ENCODE results near the gene KBTBD3. TPM values are rescaled to one million over a fixed set of nuclear protein-coding genes. Genes with fewer than 3 reads are reported as not detected.

The KBTBD3 gene
- total RNA-seq, 4 donors from 2014 or later, result 2.8 to 6.8 (median 4.7) TPM

GRCh38 chr11:106092446-106092845 is 15.3 kb upstream of the KBTBD3 start:
- TF ChIP-seq, protein P1, sequence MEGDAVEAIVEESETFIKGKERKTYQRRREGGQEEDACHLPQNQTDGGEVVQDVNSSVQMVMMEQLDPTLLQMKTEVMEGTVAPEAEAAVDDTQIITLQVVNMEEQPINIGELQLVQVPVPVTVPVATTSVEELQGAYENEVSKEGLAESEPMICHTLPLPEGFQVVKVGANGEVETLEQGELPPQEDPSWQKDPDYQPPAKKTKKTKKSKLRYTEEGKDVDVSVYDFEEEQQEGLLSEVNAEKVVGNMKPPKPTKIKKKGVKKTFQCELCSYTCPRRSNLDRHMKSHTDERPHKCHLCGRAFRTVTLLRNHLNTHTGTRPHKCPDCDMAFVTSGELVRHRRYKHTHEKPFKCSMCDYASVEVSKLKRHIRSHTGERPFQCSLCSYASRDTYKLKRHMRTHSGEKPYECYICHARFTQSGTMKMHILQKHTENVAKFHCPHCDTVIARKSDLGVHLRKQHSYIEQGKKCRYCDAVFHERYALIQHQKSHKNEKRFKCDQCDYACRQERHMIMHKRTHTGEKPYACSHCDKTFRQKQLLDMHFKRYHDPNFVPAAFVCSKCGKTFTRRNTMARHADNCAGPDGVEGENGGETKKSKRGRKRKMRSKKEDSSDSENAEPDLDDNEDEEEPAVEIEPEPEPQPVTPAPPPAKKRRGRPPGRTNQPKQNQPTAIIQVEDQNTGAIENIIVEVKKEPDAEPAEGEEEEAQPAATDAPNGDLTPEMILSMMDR (IDR thresholded peaks at IDR 0.05; ENCODE audit: low read depth), result no peak

- TF ChIP-seq, protein P1 (IDR thresholded peaks at IDR 0.05; ENCODE audit: low read depth), result no peak
These were observed 14.5 kb upstream of the KBTBD3 start for GRCh38 chr11:106091480-106092123.

DNA sequence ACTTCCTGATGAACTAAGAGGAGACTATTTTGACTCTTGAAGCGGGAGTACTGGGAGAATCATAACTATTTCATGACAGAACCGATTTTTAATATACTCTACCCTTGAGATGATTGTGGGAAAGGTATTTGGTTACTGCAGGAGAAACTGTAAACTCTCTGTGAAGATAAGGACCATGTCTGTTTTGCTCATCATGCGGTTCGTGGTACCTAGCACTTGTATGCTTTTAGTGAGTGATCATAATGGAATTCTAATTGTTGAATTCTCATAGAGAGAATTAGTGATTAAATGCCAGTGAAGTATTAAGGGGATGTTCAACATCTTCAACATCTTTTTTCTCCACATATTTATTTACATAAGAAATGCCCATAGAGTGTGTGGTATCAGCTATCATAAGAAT is 11.7 kb upstream of the KBTBD3 start:
- TF ChIP-seq, protein P1 (IDR thresholded peaks at IDR 0.05; ENCODE audit: low read depth), result no peak

DNA sequence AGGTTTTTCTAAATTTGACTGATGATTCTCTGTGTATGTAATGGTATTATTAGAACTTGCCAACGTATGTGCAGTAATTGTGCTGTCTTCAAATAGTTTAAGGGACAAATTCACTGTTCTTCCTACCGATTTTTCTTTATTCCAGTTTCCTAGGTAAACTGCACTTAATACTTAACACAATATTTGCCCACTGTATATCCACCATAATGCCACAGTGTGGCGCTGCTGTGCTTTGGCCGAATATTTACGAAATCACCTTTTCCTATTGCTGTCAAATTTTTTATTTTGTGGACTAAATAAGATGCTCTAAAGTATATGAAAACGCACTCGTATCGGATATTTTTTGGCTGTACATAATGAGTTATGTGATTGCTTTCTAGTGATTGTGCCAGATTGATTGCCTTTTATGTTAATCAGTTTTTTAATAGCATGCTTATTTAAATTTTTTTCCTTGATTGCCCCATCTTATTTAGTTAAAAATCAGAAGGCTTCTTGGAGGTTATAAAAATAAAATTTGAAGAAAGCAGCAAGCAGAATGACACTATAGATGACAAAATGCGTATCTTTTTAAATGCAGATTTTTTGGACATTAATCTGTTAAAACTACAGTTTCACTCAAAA is 10.8 kb upstream of the KBTBD3 start:
- TF ChIP-seq, protein P1 (IDR thresholded peaks at IDR 0.05; ENCODE audit: low read depth), result no peak

- TF ChIP-seq, protein P1 (IDR thresholded peaks at IDR 0.05; ENCODE audit: low read depth), result no peak
These were observed 9.7 kb upstream of the KBTBD3 start for GRCh38 chr11:106086850-106087249.

DNA sequence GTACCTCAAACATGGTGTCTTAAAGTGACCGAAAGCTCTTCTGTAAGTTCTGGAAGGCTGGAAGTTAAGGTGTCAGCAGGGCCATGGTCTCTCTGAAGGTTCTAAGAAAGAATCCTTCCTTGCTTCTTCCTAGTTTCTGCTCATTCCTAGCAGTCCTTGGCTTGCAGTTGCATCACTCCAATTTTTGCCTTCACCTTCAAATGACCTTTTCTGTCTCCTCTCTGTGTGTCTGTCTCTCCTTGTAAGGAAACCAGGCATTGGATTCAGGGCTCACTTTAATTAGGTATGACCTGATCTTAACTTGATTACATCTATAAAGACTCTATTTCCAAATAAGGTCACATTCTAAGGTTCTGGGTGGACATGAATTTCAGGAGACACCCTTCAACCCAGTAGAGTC is 9.0 kb upstream of the KBTBD3 start:
- TF ChIP-seq, protein P1 (IDR thresholded peaks at IDR 0.05; ENCODE audit: low read depth), result no peak

DNA sequence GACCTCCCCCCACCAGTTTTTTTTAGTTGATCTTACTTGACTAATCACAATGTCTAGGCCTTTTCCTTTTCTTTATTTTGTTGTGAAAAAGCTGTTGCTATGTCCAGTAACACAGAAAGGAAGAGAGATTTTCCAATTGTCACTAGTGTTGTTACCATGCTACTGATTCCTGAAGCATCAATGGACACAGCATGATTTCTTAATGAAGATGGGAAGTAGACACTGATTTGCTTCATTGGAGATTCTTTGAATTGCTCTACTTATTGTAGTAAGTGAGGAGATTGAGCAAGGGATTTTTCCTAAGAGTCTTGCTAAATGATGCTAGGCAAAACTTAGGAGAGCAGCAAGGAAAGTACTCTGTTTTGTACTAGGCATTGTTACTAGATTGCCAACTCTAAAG is 4.9 kb upstream of the KBTBD3 start:
- TF ChIP-seq, protein P1 (IDR thresholded peaks at IDR 0.05; ENCODE audit: low read depth), result no peak
